ENCODE data around the gene SLC18B1.

DNA sequence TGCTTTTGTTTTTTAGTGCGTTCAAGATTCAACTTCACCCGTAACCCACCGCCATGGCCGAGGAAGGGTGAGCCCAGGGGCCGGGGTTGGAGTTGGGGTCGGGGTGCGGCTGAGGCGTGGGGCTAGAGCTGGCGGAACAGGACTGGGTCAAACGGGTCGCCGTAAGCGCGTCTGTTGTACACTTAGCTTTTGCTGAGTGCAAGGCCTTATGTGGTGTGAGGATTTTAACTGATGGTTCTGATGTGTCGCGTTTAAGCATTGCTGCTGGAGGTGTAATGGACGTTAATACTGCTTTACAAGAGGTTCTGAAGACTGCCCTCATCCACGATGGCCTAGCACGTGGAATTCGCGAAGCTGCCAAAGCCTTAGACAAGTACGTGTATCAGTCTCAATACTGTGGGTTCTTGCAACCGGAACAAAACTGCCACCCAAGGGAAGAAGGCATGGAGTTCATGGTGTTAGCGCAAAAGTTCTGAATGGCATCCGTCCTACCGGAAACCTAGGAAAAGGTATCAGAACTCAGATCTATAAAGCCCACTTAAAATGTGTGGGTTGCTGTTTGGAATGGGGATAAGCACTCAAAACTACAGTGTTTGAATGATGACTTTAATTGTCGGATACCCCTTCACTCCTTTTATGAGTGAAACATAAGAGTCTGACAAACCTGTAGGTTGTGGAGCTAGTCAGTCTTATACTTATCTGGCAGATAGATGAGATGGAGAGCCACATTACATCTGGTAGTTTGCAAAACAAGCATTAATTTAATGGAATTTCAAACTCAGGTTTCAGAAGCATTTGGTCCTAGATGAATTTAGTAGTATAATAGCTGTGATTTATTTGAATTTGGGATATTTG lies 16.5 kb upstream of the SLC18B1 start:
- TF ChIP-seq MYC (IDR thresholded peaks at IDR 0.05; ENCODE audit: borderline replicate concordance, low read length) = no peak
- no peak for TF ChIP-seq KDM1A (IDR thresholded peaks at IDR 0.05; ENCODE audit: low read depth)
- TF ChIP-seq MAFK (IDR thresholded peaks at IDR 0.05; ENCODE audit: partially characterized antibody) = no peak
- TF ChIP-seq RCOR1 (IDR thresholded peaks at IDR 0.05; ENCODE audit: low read depth, low read length) = no peak
- TF ChIP-seq SMC3 (IDR thresholded peaks at IDR 0.05) = no peak
- TF ChIP-seq ESRRA (IDR thresholded peaks at IDR 0.05; ENCODE audit: borderline replicate concordance, low read length) = no peak
- TF ChIP-seq POLR2A (IDR thresholded peaks at IDR 0.05; ENCODE audit: low read length) = no peak
- TF ChIP-seq, protein P1, sequence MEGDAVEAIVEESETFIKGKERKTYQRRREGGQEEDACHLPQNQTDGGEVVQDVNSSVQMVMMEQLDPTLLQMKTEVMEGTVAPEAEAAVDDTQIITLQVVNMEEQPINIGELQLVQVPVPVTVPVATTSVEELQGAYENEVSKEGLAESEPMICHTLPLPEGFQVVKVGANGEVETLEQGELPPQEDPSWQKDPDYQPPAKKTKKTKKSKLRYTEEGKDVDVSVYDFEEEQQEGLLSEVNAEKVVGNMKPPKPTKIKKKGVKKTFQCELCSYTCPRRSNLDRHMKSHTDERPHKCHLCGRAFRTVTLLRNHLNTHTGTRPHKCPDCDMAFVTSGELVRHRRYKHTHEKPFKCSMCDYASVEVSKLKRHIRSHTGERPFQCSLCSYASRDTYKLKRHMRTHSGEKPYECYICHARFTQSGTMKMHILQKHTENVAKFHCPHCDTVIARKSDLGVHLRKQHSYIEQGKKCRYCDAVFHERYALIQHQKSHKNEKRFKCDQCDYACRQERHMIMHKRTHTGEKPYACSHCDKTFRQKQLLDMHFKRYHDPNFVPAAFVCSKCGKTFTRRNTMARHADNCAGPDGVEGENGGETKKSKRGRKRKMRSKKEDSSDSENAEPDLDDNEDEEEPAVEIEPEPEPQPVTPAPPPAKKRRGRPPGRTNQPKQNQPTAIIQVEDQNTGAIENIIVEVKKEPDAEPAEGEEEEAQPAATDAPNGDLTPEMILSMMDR (IDR thresholded peaks at IDR 0.05) = no peak
- no peak for TF ChIP-seq RAD21 (conservative IDR thresholded peaks at IDR 0.05 in 1 of 2, IDR thresholded peaks at IDR 0.05 in 1 of 2)
- no peak for TF ChIP-seq ZNF302 (CRISPR knock-in tag; IDR thresholded peaks at IDR 0.05)
- no peak for TF ChIP-seq SREBF2 (IDR thresholded peaks at IDR 0.05)
- TF ChIP-seq CEBPB (IDR thresholded peaks at IDR 0.05) = no peak

All from A549 (cell line).